ENCODE data around the gene VSIR. TPM values are rescaled to one million over a fixed set of nuclear protein-coding genes. Genes with fewer than 3 reads are reported as not detected.

Gene VSIR
- total RNA-seq, 1 donor from 2014 or later: 117 TPM

GRCh38 chr10:71814922-71815411 is 41.6 kb upstream of the VSIR start:
- intact Hi-C loops (cut with DNase I): no loop called here
- no peak for ATAC-seq
- no peak overlapping the region for H3K27ac ChIP-seq
- H3K9me3 ChIP-seq: no peaks in the 10 kb centered on the region
- peaks cover 20% of the 10 kb centered on the region for H3K4me1 ChIP-seq
- DNase-seq: no peak
- no peaks in the 10 kb centered on the region for H3K27me3 ChIP-seq (ENCODE audit: low read depth)
- H3K36me3 ChIP-seq: peaks cover 58% of the 10 kb centered on the region
- TF ChIP-seq CTCF (IDR thresholded peaks at IDR 0.05): no peak
- no peak overlapping the region for H3K4me3 ChIP-seq

GRCh38 chr10:71812913-71813590 is 39.7 kb upstream of the VSIR start:
- no peaks in the 10 kb centered on the region for H3K9me3 ChIP-seq
- no peak overlapping the region for H3K4me3 ChIP-seq
- peaks cover 3% of the 10 kb centered on the region for H3K4me1 ChIP-seq
- no peak for DNase-seq
- H3K36me3 ChIP-seq: peaks cover 39% of the 10 kb centered on the region
- intact Hi-C loops (cut with DNase I): no loop called here
- ATAC-seq: no peak
- H3K27ac ChIP-seq: no peak overlapping the region
- TF ChIP-seq CTCF (IDR thresholded peaks at IDR 0.05): no peak
- H3K27me3 ChIP-seq (ENCODE audit: low read depth): no peaks in the 10 kb centered on the region

- H3K36me3 ChIP-seq: peaks cover 31% of the 10 kb centered on the region
- peak; percentile 89 for TF ChIP-seq CTCF (IDR thresholded peaks at IDR 0.05)
- DNase-seq (peak; percentile 81), ATAC-seq (peak; percentile 73 to 87)
- no peaks in the 10 kb centered on the region for H3K27me3 ChIP-seq (ENCODE audit: low read depth)
- no peak overlapping the region for H3K27ac ChIP-seq
- no peaks in the 10 kb centered on the region for H3K9me3 ChIP-seq
- H3K4me1 ChIP-seq: no peaks in the 10 kb centered on the region
- intact Hi-C loops (cut with DNase I): no loop called here
- no peak overlapping the region for H3K4me3 ChIP-seq
These were observed 38.9 kb upstream of the VSIR start for GRCh38 chr10:71812016-71812912.

- no peaks in the 10 kb centered on the region for H3K9me3 ChIP-seq
- no peaks in the 10 kb centered on the region for H3K27me3 ChIP-seq (ENCODE audit: low read depth)
- intact Hi-C loops (cut with DNase I): no loop called here
- DNase-seq (no peak), ATAC-seq (no peak)
- H3K4me3 ChIP-seq: no peak overlapping the region
- peaks cover 1% of the 10 kb centered on the region for H3K4me1 ChIP-seq
- H3K27ac ChIP-seq: no peak overlapping the region
- TF ChIP-seq CTCF (IDR thresholded peaks at IDR 0.05): no peak
- H3K36me3 ChIP-seq: peaks cover 22% of the 10 kb centered on the region
These were observed 38.0 kb upstream of the VSIR start for GRCh38 chr10:71811351-71811750.

- intact Hi-C loops (cut with DNase I): no loop called here
- peaks cover 10% of the 10 kb centered on the region for H3K36me3 ChIP-seq
- DNase-seq (no peak), ATAC-seq (no peak)
- H3K27me3 ChIP-seq (ENCODE audit: low read depth): no peaks in the 10 kb centered on the region
- no peak for TF ChIP-seq CTCF (IDR thresholded peaks at IDR 0.05)
- H3K9me3 ChIP-seq: no peaks in the 10 kb centered on the region
- peaks cover 7% of the 10 kb centered on the region for H3K4me1 ChIP-seq
- no peak overlapping the region for H3K4me3 ChIP-seq
- H3K27ac ChIP-seq: no peak overlapping the region
These were observed 36.9 kb upstream of the VSIR start for GRCh38 chr10:71810048-71810750.
